NCI-H128 (cell line): ENCODE data around the gene C10orf105.

Experiments used
- DNase-seq: peaks from one replicate; lab custom pipeline; 2025; ENCODE audit not compliant: unreplicated experiment; lab: John Stamatoyannopoulos, UW

Gene C10orf105

GRCh38 chr10:71701496-71702132 is 18.0 kb downstream of the C10orf105 start:
- no peak for DNase-seq

- DNase-seq, result no peak
These were observed 18.7 kb downstream of the C10orf105 start for GRCh38 chr10:71700731-71701368.

GRCh38 chr10:71698737-71699136 is 20.8 kb downstream of the C10orf105 start:
- DNase-seq, result no peak

- DNase-seq, result no peak
These were observed 21.5 kb downstream of the C10orf105 start for GRCh38 chr10:71697938-71698709.

DNA sequence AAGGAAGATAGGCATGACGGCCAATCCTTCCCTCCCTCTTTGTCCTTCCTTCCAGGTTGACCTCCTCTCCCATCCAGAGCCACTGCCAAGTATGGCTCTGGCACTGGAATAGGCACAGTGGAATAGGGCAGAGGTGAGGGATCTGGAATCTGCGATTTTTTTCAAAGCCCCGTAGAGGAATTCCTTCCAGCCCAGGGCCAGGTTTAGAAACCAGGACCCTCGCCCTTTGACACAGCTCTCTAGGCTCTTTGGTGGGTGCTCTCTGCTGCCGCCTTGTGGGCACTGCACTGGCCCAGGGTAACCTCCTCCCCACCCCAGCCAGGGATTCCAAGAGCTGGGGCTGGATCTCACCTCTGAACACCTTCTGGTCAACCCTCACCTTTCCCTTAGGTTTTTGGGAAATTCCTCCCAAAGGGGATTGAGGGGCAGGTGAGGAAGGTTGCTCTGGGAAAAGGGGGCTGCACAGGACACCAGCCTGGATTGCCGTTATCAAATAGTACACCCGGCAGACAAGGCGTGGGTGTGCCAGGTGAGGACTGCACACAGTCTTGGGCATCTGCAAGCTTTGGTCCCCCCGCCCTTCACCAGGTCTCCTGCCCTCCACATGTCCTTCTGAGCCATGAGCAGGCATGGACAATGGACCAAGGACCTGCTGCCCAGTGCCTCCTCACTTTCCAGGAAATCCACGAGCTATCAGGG is 22.8 kb downstream of the C10orf105 start:
- DNase-seq, result no peak

- DNase-seq, result no peak
These were observed 23.8 kb downstream of the C10orf105 start for GRCh38 chr10:71695502-71696476.

DNA sequence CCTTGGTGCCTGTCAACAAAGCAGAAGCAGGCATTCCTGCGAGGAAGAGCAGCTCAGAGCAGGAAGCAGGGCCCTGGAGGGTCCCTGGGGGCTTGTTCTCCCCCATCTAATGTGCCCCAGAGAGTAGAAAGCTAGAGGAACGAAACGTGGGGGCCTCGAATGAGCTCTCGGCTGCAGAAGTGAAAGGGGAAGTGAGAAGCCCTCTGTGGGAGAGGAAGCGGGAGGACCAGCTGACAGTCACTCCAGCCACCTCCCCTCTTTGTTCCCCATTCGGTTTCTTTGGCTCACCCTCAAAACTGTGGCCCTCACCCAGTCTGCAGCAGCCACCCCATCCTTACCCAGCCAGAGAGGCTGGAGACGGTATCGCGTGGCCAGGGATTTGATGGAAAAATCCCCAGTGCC is 25.0 kb downstream of the C10orf105 start:
- DNase-seq, result no peak

DNA sequence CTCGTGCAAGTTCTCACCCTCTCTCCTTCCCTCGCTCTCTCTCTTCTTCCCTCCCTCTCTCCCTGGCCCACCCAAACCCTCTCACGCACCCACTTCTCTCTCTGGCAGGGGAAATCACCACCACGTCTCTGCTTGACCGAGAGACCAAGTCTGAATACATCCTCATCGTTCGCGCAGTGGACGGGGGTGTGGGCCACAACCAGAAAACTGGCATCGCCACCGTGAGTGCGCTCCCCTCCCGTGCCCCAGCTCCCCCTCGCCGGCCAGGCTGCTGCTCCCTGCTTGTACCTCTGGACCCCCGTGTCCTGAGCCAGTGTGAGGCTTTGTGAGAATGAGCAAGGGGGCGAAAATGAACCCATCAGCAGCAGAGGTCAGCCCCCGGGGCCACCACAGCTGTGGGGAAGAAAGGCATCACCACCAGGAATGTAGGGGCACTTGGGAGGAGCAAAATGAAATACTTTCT is 25.5 kb downstream of the C10orf105 start:
- DNase-seq, result no peak

DNA sequence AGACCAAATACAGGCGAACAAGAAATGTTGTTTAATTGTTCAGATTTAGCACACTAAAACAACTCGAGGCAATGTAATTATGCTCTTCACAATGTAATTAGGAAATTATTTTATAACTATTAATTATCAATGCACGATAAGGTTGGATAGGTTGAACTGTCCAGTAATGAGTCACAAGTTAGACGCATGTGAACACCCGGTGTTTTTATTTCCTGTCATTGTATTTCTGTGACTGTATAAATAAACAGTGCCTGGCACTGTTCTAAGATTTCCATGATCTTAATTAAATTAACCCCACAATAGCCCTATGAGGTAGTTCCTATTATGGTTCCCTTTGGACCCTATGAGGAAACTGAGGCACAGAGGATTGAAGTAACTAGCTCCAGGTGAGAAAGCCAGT is 26.2 kb downstream of the C10orf105 start:
- no peak for DNase-seq

- no peak for DNase-seq
These were observed 26.8 kb downstream of the C10orf105 start for GRCh38 chr10:71692598-71693306.

GRCh38 chr10:71691405-71691804 is 28.2 kb downstream of the C10orf105 start:
- no peak for DNase-seq

- DNase-seq, result no peak
These were observed 29.4 kb downstream of the C10orf105 start for GRCh38 chr10:71690094-71690720.

GRCh38 chr10:71688256-71688655 is 31.3 kb downstream of the C10orf105 start:
- DNase-seq, result no peak

DNA sequence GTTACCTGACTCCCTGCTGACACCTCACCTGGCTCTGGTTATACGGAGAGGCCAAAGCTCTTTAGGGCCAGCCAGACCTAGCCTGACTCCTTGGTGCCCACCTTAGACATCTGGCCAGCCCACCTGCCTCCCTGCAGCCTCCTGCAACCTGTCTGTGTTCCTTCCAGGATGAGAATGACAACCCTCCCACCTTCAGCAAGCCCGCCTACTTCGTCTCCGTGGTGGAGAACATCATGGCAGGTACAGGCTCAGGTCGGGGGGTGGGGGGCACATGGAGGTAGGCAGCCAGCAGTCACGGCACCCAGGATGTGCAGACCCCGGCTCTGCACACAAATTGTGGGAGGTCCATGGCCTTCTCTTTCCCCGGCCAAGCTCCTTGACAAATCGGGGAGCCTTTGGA is 32.1 kb downstream of the C10orf105 start:
- DNase-seq, result no peak

DNA sequence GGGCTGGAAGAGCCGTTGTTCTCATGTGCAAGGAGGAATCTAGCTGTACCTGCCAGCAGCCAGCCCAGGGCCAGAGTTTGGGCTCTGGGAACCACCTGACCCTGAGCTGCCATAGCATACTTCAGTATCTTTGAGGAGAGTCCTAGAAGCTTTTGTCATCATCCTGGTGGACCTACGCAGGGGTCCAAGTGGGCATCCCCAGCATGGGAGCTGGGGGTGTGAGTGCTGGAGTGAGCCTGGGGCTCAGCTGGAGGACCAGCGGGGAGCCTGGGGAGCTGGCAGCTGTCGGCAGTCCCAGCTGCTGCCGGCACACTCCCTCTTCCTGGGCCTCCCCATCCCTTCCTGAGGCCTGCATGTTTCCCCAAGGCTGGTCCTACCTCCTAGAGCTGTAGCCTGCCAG is 32.5 kb downstream of the C10orf105 start:
- no peak for DNase-seq

- DNase-seq, result no peak
These were observed 33.9 kb downstream of the C10orf105 start for GRCh38 chr10:71685554-71686232.

GRCh38 chr10:71684356-71685173 is 35.0 kb downstream of the C10orf105 start:
- DNase-seq, result no peak

GRCh38 chr10:71683301-71683700 is 36.3 kb downstream of the C10orf105 start:
- no peak for DNase-seq
